IMR-90 (cell line): ENCODE results near the gene MPPED2. TPM values are rescaled to one million over a fixed set of nuclear protein-coding genes. Genes with fewer than 3 reads are reported as not detected.

Experiments
- ATAC-seq: fragments of 200-7000 bp; cut with Tn5 transposase; 2 replicates; pipeline ENCODE4 v1.9.1; 2020; ENCODE audit warnings: low read depth, mild to moderate bottlenecking, moderate library complexity
- BruUV-seq: library from RNA; stranded (reverse); fragments of 400-500 nt; replicated peaks from 2 replicates; lab custom pipeline; 2021; lab: Mats Ljungman, UMichigan
- CTCF ChIA-PET: fragments of 300-600 bp; formaldehyde crosslinking; extraction: SDS; loops from one replicate; lab custom pipeline; 2021; ENCODE audit warnings: antibody characterized with exemption; lab: Yijun Ruan, JAX
- POLR2A ChIA-PET: fragments of 300-600 bp; sonication (Branson Sonifier 250); formaldehyde crosslinking; loops from one replicate; lab custom pipeline; 2022; ENCODE audit warnings: antibody characterized with exemption; ENCODE audit not compliant: unreplicated experiment; lab: Charles Lee
- DNase-seq: peaks from one replicate; pipeline ENCODE4 v3.0.0; 2013
- H2AFZ ChIP-seq: replicated peaks from 2 replicates; pipeline ENCODE3; 2013; ENCODE audit warnings: low read length, mild to moderate bottlenecking; ENCODE audit not compliant: poor library complexity
- H2AK5ac ChIP-seq: 2 replicates; pipeline ENCODE4 v1.6.1; 2013; ENCODE audit warnings: low read depth, low read length, inconsistent platforms
- H2AK9ac ChIP-seq: replicated peaks from 2 replicates; pipeline ENCODE3; 2013; ENCODE audit warnings: mild to moderate bottlenecking, low read depth, low read length, moderate library complexity; ENCODE audit not compliant: poor library complexity
- H2BK120ac ChIP-seq: 2 replicates; pipeline ENCODE4 v1.6.1; 2013; ENCODE audit warnings: low read depth, low read length, inconsistent platforms
- H2BK15ac ChIP-seq: 3 replicates; pipeline ENCODE4 v1.6.1; 2013; ENCODE audit warnings: low read depth, low read length, inconsistent platforms
- H2BK20ac ChIP-seq: 2 replicates; pipeline ENCODE4 v1.6.1; 2013; ENCODE audit warnings: low read depth, mild to moderate bottlenecking, inconsistent platforms, low read length, moderate library complexity
- H2BK5ac ChIP-seq: 2 replicates; pipeline ENCODE4 v1.6.1; 2013; ENCODE audit warnings: mild to moderate bottlenecking, low read depth, low read length, inconsistent platforms; ENCODE audit not compliant: poor library complexity, severe bottlenecking
- H3K14ac ChIP-seq: replicated peaks from 2 replicates; pipeline ENCODE4 v1.6.1; 2013; ENCODE audit warnings: low read depth, low read length, inconsistent platforms
- H3K18ac ChIP-seq: 2 replicates; pipeline ENCODE4 v1.6.1; 2013; ENCODE audit warnings: low read depth, low read length, control low read depth
- H3K23ac ChIP-seq: 2 replicates; pipeline ENCODE4 v1.6.1; 2013; ENCODE audit warnings: low read depth, low read length, inconsistent platforms
- H3K27ac ChIP-seq: 2 replicates; pipeline ENCODE4 v1.5.1; 2013; ENCODE audit warnings: mild to moderate bottlenecking, control low read depth, low read length; ENCODE audit not compliant: insufficient read depth
- H3K27me3 ChIP-seq: 2 replicates; pipeline ENCODE4 v1.6.1; 2013; ENCODE audit warnings: low read length; ENCODE audit not compliant: control insufficient read depth, insufficient read depth
- H3K36me3 ChIP-seq: 2 replicates; pipeline ENCODE4 v1.6.1; 2013; ENCODE audit warnings: low read length, mixed read lengths; ENCODE audit not compliant: control insufficient read depth, insufficient read depth
- H3K4ac ChIP-seq: 2 replicates; pipeline ENCODE4 v1.6.1; 2013; ENCODE audit warnings: low read depth, low read length, inconsistent platforms
- H3K4me1 ChIP-seq: 2 replicates; pipeline ENCODE4 v1.6.1; 2013; ENCODE audit warnings: low read length, mixed read lengths; ENCODE audit not compliant: control insufficient read depth, insufficient read depth
- H3K4me2 ChIP-seq: 2 replicates; pipeline ENCODE4 v1.6.1; 2013; ENCODE audit warnings: low read depth, mild to moderate bottlenecking, control low read depth, low read length, moderate library complexity
- H3K4me3 ChIP-seq: 2 replicates; pipeline ENCODE4 v1.5.1; 2013; ENCODE audit warnings: low read depth, mild to moderate bottlenecking, control low read depth, low read length, moderate library complexity; ENCODE audit not compliant: insufficient read depth
- H3K56ac ChIP-seq: 2 replicates; pipeline ENCODE4 v1.6.1; 2013; ENCODE audit warnings: low read length, inconsistent platforms; ENCODE audit not compliant: insufficient read depth; ENCODE audit errors: extremely low read depth
- H3K79me1 ChIP-seq, 2 experiments: 2 replicates each; pipeline ENCODE4 v1.6.1; 2013; ENCODE audit warnings: low read length in 2 of 2, inconsistent platforms in 1 of 2, low read depth in 1 of 2
- H3K9ac ChIP-seq: 2 replicates; pipeline ENCODE4 v1.6.1; 2013; ENCODE audit warnings: low read depth, low read length, control low read depth
- H3K9me1 ChIP-seq: 2 replicates; pipeline ENCODE4 v1.6.1; 2013; ENCODE audit warnings: low read length, inconsistent platforms; ENCODE audit not compliant: insufficient read depth
- H3K9me3 ChIP-seq: 2 replicates; pipeline ENCODE4 v1.6.1; 2013; ENCODE audit warnings: low read length; ENCODE audit not compliant: control insufficient read depth, insufficient read depth
- H4K20me1 ChIP-seq: 2 replicates; pipeline ENCODE4 v1.6.1; 2013; ENCODE audit warnings: low read length, inconsistent platforms; ENCODE audit not compliant: insufficient read depth
- H4K5ac ChIP-seq: 2 replicates; pipeline ENCODE4 v1.6.1; 2013; ENCODE audit warnings: mild to moderate bottlenecking, low read depth, low read length, control low read depth
- H4K8ac ChIP-seq, 2 experiments: 2 replicates each; pipeline ENCODE4 v1.6.1; 2013; ENCODE audit warnings: low read depth in 2 of 2, low read length in 2 of 2, control low read depth in 1 of 2, inconsistent platforms in 1 of 2
- H4K91ac ChIP-seq: 2 replicates; pipeline ENCODE4 v1.6.1; 2013; ENCODE audit warnings: low read depth, low read length, inconsistent platforms; ENCODE audit not compliant: insufficient read depth
- CEBPB ChIP-seq: IDR thresholded peaks from 2 replicates; pipeline ENCODE4 v1.6.1; 2012; ENCODE audit warnings: low read depth, low read length, improper control_type of control experiment
- MAZ ChIP-seq: IDR thresholded peaks from 2 replicates; pipeline ENCODE4 v1.6.1; 2012; ENCODE audit warnings: low read depth, mild to moderate bottlenecking, low read length, improper control_type of control experiment, moderate library complexity, borderline replicate concordance
- RCOR1 ChIP-seq: IDR thresholded peaks from 2 replicates; pipeline ENCODE4 v1.6.1; 2012; ENCODE audit warnings: mild to moderate bottlenecking, low read length, improper control_type of control experiment; ENCODE audit not compliant: insufficient replicate concordance
- dilution Hi-C: fragments of 300-500 bp; cut with HindIII; formaldehyde crosslinking; loops from one replicate; pipeline ENCODE4 v1.14.3; 2018; ENCODE audit warnings: low sequenced_read_pairs; ENCODE audit not compliant: unreplicated experiment
- in situ Hi-C: fragments of 300-500 bp; cut with MboI; formaldehyde crosslinking; loops from 3 replicates; pipeline ENCODE4 v1.14.3; 2019; ENCODE audit warnings: low sequenced_read_pairs, inconsistent platforms, mixed read lengths
- intact Hi-C: fragments of 100-400 bp; cut with micrococcal nuclease; formaldehyde crosslinking; loops from 2 replicates; pipeline ENCODE4 v1.10.0; 2022
- polyA plus RNA-seq, 3 experiments: library from polyadenylated mRNA; depleted of rRNA; stranded (reverse); fragments of >200 nt; gene quantifications; 2 replicates each; pipeline ENCODE4 v1.2.3, GENCODE V29; 2012; ENCODE audit warnings: low replicate concordance in 1 of 3
- total RNA-seq: library from RNA; depleted of rRNA; stranded (reverse); fragments of >200 nt; gene quantifications from 2 replicates; pipeline ENCODE4 v1.2.3, GENCODE V29; 2012

MPPED2 gene
- total and polyA plus RNA-seq, 2 of the 4 experiments (the other 2 are of a cell fraction) = 0.10 TPM; not detected in 1

GRCh38 chr11:30360741-30361140 is 225.4 kb downstream of the MPPED2 start:
- Histone ChIP-seq H3K4me3 (no peak overlapping the region), H2BK120ac (no peak overlapping the region), H2AK5ac (no peak overlapping the region), H3K27ac (no peak overlapping the region), H2BK20ac (no peak overlapping the region), H3K4me1 (no peaks in the 10 kb centered on the region; the same call in 1 of the 2 replicates), H3K27me3 (no peaks in the 10 kb centered on the region; the same call in none of the 2 replicates), H3K9me1 (no peaks in the 10 kb centered on the region), H2BK15ac (no peak overlapping the region), H2AK9ac (no peak overlapping the region), H3K18ac (no peak overlapping the region), H3K4me2 (no peak overlapping the region), H3K79me1 (no peaks in the 10 kb centered on the region), H2BK5ac (no peak overlapping the region), H3K36me3 (no peaks in the 10 kb centered on the region), H4K5ac (no peak overlapping the region), H3K56ac (no peak overlapping the region), H3K9me3 (no peaks in the 10 kb centered on the region), H3K9ac (no peak overlapping the region), H3K14ac (no peak overlapping the region), H4K20me1 (no peaks in the 10 kb centered on the region), H3K23ac (no peak overlapping the region), H2AFZ (no peak overlapping the region), H4K91ac (no peak overlapping the region), H3K4ac (no peak overlapping the region), H4K8ac (no peak overlapping the region)
- DNase-seq = no peak
- ChIA-PET POLR2A (no interaction called here), CTCF (no interaction called here)
- ATAC-seq = no peak
- dilution Hi-C loops = no loop called here
- no TSS peak for BruUV-seq
- TF ChIP-seq MAZ (no peak), RCOR1 (no peak), CEBPB (no peak)
- intact Hi-C loops = no loop called here
- in situ Hi-C loops = no loop called here
